D341Med (cell line): Measurements from ENCODE around the gene THUMPD2.
A peak's percentile ranks its signal among the peaks of the same experiment; 100 is the strongest.
"Not testable (repeated sequence)": the region's sequence is repeated elsewhere in the genome, so short reads cannot be mapped to it uniquely, and the experiment has no call there.

ENCODE experiments used
- DNase-seq: peaks from one replicate; pipeline ENCODE4 v3.0.0; 2012; ENCODE audit warnings: low spot score

The THUMPD2 gene

GRCh38 chr2:39757156-39757555 is 21.9 kb downstream of the THUMPD2 start:
- no peak for DNase-seq

GRCh38 chr2:39755466-39755865 is 23.6 kb downstream of the THUMPD2 start:
- DNase-seq: no peak

- peak; percentile 33 for DNase-seq
These were observed 35.7 kb downstream of the THUMPD2 start for GRCh38 chr2:39743269-39743776.

- DNase-seq: no peak
These were observed 37.2 kb downstream of the THUMPD2 start for GRCh38 chr2:39741871-39742270.

GRCh38 chr2:39739386-39739785 is 39.7 kb downstream of the THUMPD2 start:
- DNase-seq: no peak

GRCh38 chr2:39738936-39739335 is 40.1 kb downstream of the THUMPD2 start:
- DNase-seq: no peak

- DNase-seq: no peak
These were observed 41.4 kb downstream of the THUMPD2 start for GRCh38 chr2:39737661-39738060.

GRCh38 chr2:39736640-39737039 is 42.4 kb downstream of the THUMPD2 start:
- DNase-seq: no peak

GRCh38 chr2:39735648-39736047 is 43.4 kb downstream of the THUMPD2 start:
- DNase-seq: no peak

GRCh38 chr2:39734445-39734844 is 44.6 kb downstream of the THUMPD2 start:
- no peak for DNase-seq

- DNase-seq: no peak
These were observed 45.9 kb downstream of the THUMPD2 start for GRCh38 chr2:39733070-39733674.

- DNase-seq: peak; percentile 40
These were observed 46.6 kb downstream of the THUMPD2 start for GRCh38 chr2:39732482-39732881.

- no peak for DNase-seq
These were observed 47.5 kb downstream of the THUMPD2 start for GRCh38 chr2:39731546-39731945.

GRCh38 chr2:39730685-39731302 is 48.3 kb downstream of the THUMPD2 start:
- DNase-seq: peak; percentile 39

GRCh38 chr2:39730276-39730675 is 48.8 kb downstream of the THUMPD2 start:
- DNase-seq: peak; percentile 26

- peak; percentile 61 for DNase-seq
These were observed 50.1 kb downstream of the THUMPD2 start for GRCh38 chr2:39728941-39729351.

- DNase-seq: not testable (repeated sequence)
These were observed 51.0 kb downstream of the THUMPD2 start for GRCh38 chr2:39728085-39728484.

GRCh38 chr2:39725401-39725800 is 53.7 kb downstream of the THUMPD2 start:
- DNase-seq: no peak

- no peak for DNase-seq
These were observed 54.3 kb downstream of the THUMPD2 start for GRCh38 chr2:39724828-39725144.

- DNase-seq: no peak
These were observed 54.9 kb downstream of the THUMPD2 start for GRCh38 chr2:39723946-39724827.

- no peak for DNase-seq
These were observed 55.6 kb downstream of the THUMPD2 start for GRCh38 chr2:39723497-39723896.

GRCh38 chr2:39720970-39721369 is 58.1 kb downstream of the THUMPD2 start:
- DNase-seq: no peak

GRCh38 chr2:39719317-39719716 is 59.7 kb downstream of the THUMPD2 start:
- no peak for DNase-seq
